ENCODE results near the gene RABEP2.
A peak's percentile ranks its signal among the peaks of the same experiment; 100 is the strongest.
"Not testable (repeated sequence)": the region's sequence is repeated elsewhere in the genome, so short reads cannot be mapped to it uniquely, and the experiment has no call there.

Gene RABEP2

GRCh38 chr16:28935346-28935745, 10.3 kb upstream of the RABEP2 start:
- H3K27me3 ChIP-seq (ENCODE audit: control insufficient read depth in 2 of 2, insufficient read depth in 2 of 2, low read length in 2 of 2): no peaks in the 10 kb centered on the region

GRCh38 chr16:28933171-28933570, 8.1 kb upstream of the RABEP2 start:
- Histone ChIP-seq H3K9ac (ENCODE audit: low read depth in 1 of 2, low read length in 2 of 2) (no peak overlapping the region), H3K27me3 (ENCODE audit: control insufficient read depth in 2 of 2, insufficient read depth in 2 of 2, low read length in 2 of 2) (no peaks in the 10 kb centered on the region), H3K36me3 (ENCODE audit: control insufficient read depth in 2 of 2, insufficient read depth in 2 of 2, low read length in 2 of 2) (no peaks in the 10 kb centered on the region), H3K9me3 (ENCODE audit: control insufficient read depth in 2 of 2, low read length in 2 of 2) (no peaks in the 10 kb centered on the region), H3K4me3 (ENCODE audit: low read length in 2 of 2) (peak overlapping the region in 1 of 2 donors; percentile 13), H3K27ac (ENCODE audit: low read depth in 2 of 2, low read length in 2 of 2) (no peak overlapping the region), H3K4me1 (ENCODE audit: control insufficient read depth in 2 of 2, insufficient read depth in 2 of 2, low read length in 2 of 2) (peaks cover 0 to 6% of the 10 kb centered on the region in 2 donors)

More at GRCh38 chr16:28935346-28935745, 10.3 kb upstream of the RABEP2 start:
- H3K36me3 ChIP-seq (ENCODE audit: control insufficient read depth in 2 of 2, insufficient read depth in 2 of 2, low read length in 2 of 2): no peaks in the 10 kb centered on the region
- no peak overlapping the region for H3K27ac ChIP-seq (ENCODE audit: low read depth in 2 of 2, low read length in 2 of 2)
- no peaks in the 10 kb centered on the region for H3K9me3 ChIP-seq (ENCODE audit: control insufficient read depth in 2 of 2, low read length in 2 of 2)
- peaks cover 0 to 6% of the 10 kb centered on the region in 2 donors for H3K4me1 ChIP-seq (ENCODE audit: control insufficient read depth in 2 of 2, insufficient read depth in 2 of 2, low read length in 2 of 2)
- no peak overlapping the region for H3K4me3 ChIP-seq (ENCODE audit: low read length in 2 of 2)
- H3K9ac ChIP-seq (ENCODE audit: low read depth in 1 of 2, low read length in 2 of 2): no peak overlapping the region

GRCh38 chr16:28932339-28933141, 7.5 kb upstream of the RABEP2 start:
- Histone ChIP-seq H3K27ac (ENCODE audit: low read depth in 2 of 2, low read length in 2 of 2) (peak overlapping the region in 1 of 2 donors; percentile 9), H3K36me3 (ENCODE audit: control insufficient read depth in 2 of 2, insufficient read depth in 2 of 2, low read length in 2 of 2) (no peaks in the 10 kb centered on the region), H3K9ac (ENCODE audit: low read depth in 1 of 2, low read length in 2 of 2) (no peak overlapping the region), H3K27me3 (ENCODE audit: control insufficient read depth in 2 of 2, insufficient read depth in 2 of 2, low read length in 2 of 2) (no peaks in the 10 kb centered on the region), H3K4me1 (ENCODE audit: control insufficient read depth in 2 of 2, insufficient read depth in 2 of 2, low read length in 2 of 2) (peaks cover 0 to 6% of the 10 kb centered on the region in 2 donors), H3K9me3 (ENCODE audit: control insufficient read depth in 2 of 2, low read length in 2 of 2) (no peaks in the 10 kb centered on the region), H3K4me3 (ENCODE audit: low read length in 2 of 2) (peak overlapping the region in 1 of 2 donors; percentile 52)

GRCh38 chr16:28931801-28932225, 6.8 kb upstream of the RABEP2 start, which contains the start of gene CD19:
TSS of gene CD19 (plus strand) at chr16:28931971. CDS start at chr16:28932001, 30 bp downstream.
- Histone ChIP-seq H3K9ac (ENCODE audit: low read depth in 1 of 2, low read length in 2 of 2) (no peak within 1 kb of the TSS), H3K27ac (ENCODE audit: low read depth in 2 of 2, low read length in 2 of 2) (peak within 1 kb of the TSS in 1 of 2 donors; percentile 9), H3K9me3 (ENCODE audit: control insufficient read depth in 2 of 2, low read length in 2 of 2) (no peaks in the 10 kb centered on the region), H3K27me3 (ENCODE audit: control insufficient read depth in 2 of 2, insufficient read depth in 2 of 2, low read length in 2 of 2) (no peaks in the 10 kb centered on the region), H3K36me3 (ENCODE audit: control insufficient read depth in 2 of 2, insufficient read depth in 2 of 2, low read length in 2 of 2) (no peaks in the 10 kb centered on the region), H3K4me1 (ENCODE audit: control insufficient read depth in 2 of 2, insufficient read depth in 2 of 2, low read length in 2 of 2) (peaks cover 0 to 6% of the 10 kb centered on the region in 2 donors), H3K4me3 (ENCODE audit: low read length in 2 of 2) (peak within 1 kb of the TSS in 1 of 2 donors; percentile 52)

GRCh38 chr16:28930652-28931051, 5.6 kb upstream of the RABEP2 start:
- Histone ChIP-seq H3K4me3 (ENCODE audit: low read length in 2 of 2) (no peak overlapping the region), H3K36me3 (ENCODE audit: control insufficient read depth in 2 of 2, insufficient read depth in 2 of 2, low read length in 2 of 2) (no peaks in the 10 kb centered on the region), H3K9ac (ENCODE audit: low read depth in 1 of 2, low read length in 2 of 2) (no peak overlapping the region), H3K4me1 (ENCODE audit: control insufficient read depth in 2 of 2, insufficient read depth in 2 of 2, low read length in 2 of 2) (no peaks in the 10 kb centered on the region), H3K9me3 (ENCODE audit: control insufficient read depth in 2 of 2, low read length in 2 of 2) (no peaks in the 10 kb centered on the region), H3K27ac (ENCODE audit: low read depth in 2 of 2, low read length in 2 of 2) (no peak overlapping the region), H3K27me3 (ENCODE audit: control insufficient read depth in 2 of 2, insufficient read depth in 2 of 2, low read length in 2 of 2) (no peaks in the 10 kb centered on the region)

GRCh38 chr16:28930203-28930602, 5.2 kb upstream of the RABEP2 start:
- Histone ChIP-seq H3K4me3 (ENCODE audit: low read length in 2 of 2) (no peak overlapping the region), H3K27me3 (ENCODE audit: control insufficient read depth in 2 of 2, insufficient read depth in 2 of 2, low read length in 2 of 2) (no peaks in the 10 kb centered on the region), H3K27ac (ENCODE audit: low read depth in 2 of 2, low read length in 2 of 2) (no peak overlapping the region), H3K9ac (ENCODE audit: low read depth in 1 of 2, low read length in 2 of 2) (no peak overlapping the region), H3K36me3 (ENCODE audit: control insufficient read depth in 2 of 2, insufficient read depth in 2 of 2, low read length in 2 of 2) (no peaks in the 10 kb centered on the region), H3K9me3 (ENCODE audit: control insufficient read depth in 2 of 2, low read length in 2 of 2) (no peaks in the 10 kb centered on the region), H3K4me1 (ENCODE audit: control insufficient read depth in 2 of 2, insufficient read depth in 2 of 2, low read length in 2 of 2) (no peaks in the 10 kb centered on the region)

- peaks cover 14 to 16% of the 10 kb centered on the region in 2 donors for H3K4me1 ChIP-seq (ENCODE audit: control insufficient read depth in 2 of 2, insufficient read depth in 2 of 2, low read length in 2 of 2)
- no peaks in the 10 kb centered on the region for H3K9me3 ChIP-seq (ENCODE audit: control insufficient read depth in 2 of 2, low read length in 2 of 2)
- H3K27me3 ChIP-seq (ENCODE audit: control insufficient read depth in 2 of 2, insufficient read depth in 2 of 2, low read length in 2 of 2): no peaks in the 10 kb centered on the region
- H3K4me3 ChIP-seq (ENCODE audit: low read length in 2 of 2): no peak overlapping the region
- no peak overlapping the region for H3K9ac ChIP-seq (ENCODE audit: low read depth in 1 of 2, low read length in 2 of 2)
- no peaks in the 10 kb centered on the region for H3K36me3 ChIP-seq (ENCODE audit: control insufficient read depth in 2 of 2, insufficient read depth in 2 of 2, low read length in 2 of 2)
- no peak overlapping the region for H3K27ac ChIP-seq (ENCODE audit: low read depth in 2 of 2, low read length in 2 of 2)
These were observed 2.8 kb upstream of the RABEP2 start for GRCh38 chr16:28927815-28928214.

- not testable (repeated sequence) for H3K27me3 ChIP-seq (ENCODE audit: control insufficient read depth in 2 of 2, insufficient read depth in 2 of 2, low read length in 2 of 2); H3K9me3 ChIP-seq (ENCODE audit: control insufficient read depth in 2 of 2, low read length in 2 of 2); H3K36me3 ChIP-seq (ENCODE audit: control insufficient read depth in 2 of 2, insufficient read depth in 2 of 2, low read length in 2 of 2)
- peak overlapping the region in 1 of 2 donors; percentile 92 for H3K9ac ChIP-seq (ENCODE audit: low read depth in 1 of 2, low read length in 2 of 2)
- peak overlapping the region; percentile 81 to 82 for H3K4me3 ChIP-seq (ENCODE audit: low read length in 2 of 2)
- peak overlapping the region; percentile 99 to 100 for H3K27ac ChIP-seq (ENCODE audit: low read depth in 2 of 2, low read length in 2 of 2)
- peaks cover 14 to 16% of the 10 kb centered on the region in 2 donors for H3K4me1 ChIP-seq (ENCODE audit: control insufficient read depth in 2 of 2, insufficient read depth in 2 of 2, low read length in 2 of 2)
These were observed 1.2 kb upstream of the RABEP2 start for GRCh38 chr16:28926284-28926683.

GRCh38 chr16:28925386-28926228, 569 bp upstream of the RABEP2 start:
- H3K4me1 ChIP-seq (ENCODE audit: control insufficient read depth in 2 of 2, insufficient read depth in 2 of 2, low read length in 2 of 2): peaks cover 14 to 16% of the 10 kb centered on the region in 2 donors
- peak overlapping the region; percentile 87 to 92 for H3K9ac ChIP-seq (ENCODE audit: low read depth in 1 of 2, low read length in 2 of 2)
- peaks cover 3 to 4% of the 10 kb centered on the region in 2 donors for H3K36me3 ChIP-seq (ENCODE audit: control insufficient read depth in 2 of 2, insufficient read depth in 2 of 2, low read length in 2 of 2)
- no peaks in the 10 kb centered on the region for H3K27me3 ChIP-seq (ENCODE audit: control insufficient read depth in 2 of 2, insufficient read depth in 2 of 2, low read length in 2 of 2)
- H3K4me3 ChIP-seq (ENCODE audit: low read length in 2 of 2): peak overlapping the region; percentile 81 to 82
- no peaks in the 10 kb centered on the region for H3K9me3 ChIP-seq (ENCODE audit: control insufficient read depth in 2 of 2, low read length in 2 of 2)
- peak overlapping the region; percentile 99 to 100 for H3K27ac ChIP-seq (ENCODE audit: low read depth in 2 of 2, low read length in 2 of 2)

GRCh38 chr16:28924399-28924761, 658 bp downstream of the RABEP2 start:
- Histone ChIP-seq H3K9ac (ENCODE audit: low read depth in 1 of 2, low read length in 2 of 2) (peak overlapping the region; percentile 66 to 70), H3K9me3 (ENCODE audit: control insufficient read depth in 2 of 2, low read length in 2 of 2) (no peaks in the 10 kb centered on the region), H3K4me3 (ENCODE audit: low read length in 2 of 2) (peak overlapping the region; percentile 66 to 81), H3K27ac (ENCODE audit: low read depth in 2 of 2, low read length in 2 of 2) (peak overlapping the region; percentile 99 to 100), H3K36me3 (ENCODE audit: control insufficient read depth in 2 of 2, insufficient read depth in 2 of 2, low read length in 2 of 2) (peaks cover 7 to 10% of the 10 kb centered on the region in 2 donors), H3K27me3 (ENCODE audit: control insufficient read depth in 2 of 2, insufficient read depth in 2 of 2, low read length in 2 of 2) (no peaks in the 10 kb centered on the region), H3K4me1 (ENCODE audit: control insufficient read depth in 2 of 2, insufficient read depth in 2 of 2, low read length in 2 of 2) (peaks cover 14 to 16% of the 10 kb centered on the region in 2 donors)

Data from mucosa of rectum (tissue), 2 donors.